T-cell (primary cell): ENCODE measurements around the gene ABCC11. TPM values are rescaled to one million over a fixed set of nuclear protein-coding genes. Genes with fewer than 3 reads are reported as not detected.
A peak's percentile ranks its signal among the peaks of the same experiment; 100 is the strongest.

Experiments used
- ATAC-seq, 4 experiments: fragments of 200-7000 bp in 3 of 4; fragments of 150-1000 bp in 1 of 4; cut with Tn5 transposase; replicated peaks in 1 of 4; 1 replicate in 3 of 4; 2 replicates in 1 of 4; pipeline ENCODE4 v1.10.0; 2021; ENCODE audit warnings: moderate library complexity in 3 of 4, mild to moderate bottlenecking in 2 of 4, moderate number of reproducible peaks in 1 of 4
- CTCF ChIA-PET, 2 donors: fragments of 300-600 bp; sonication (Branson Sonifier 250); formaldehyde crosslinking; loops; one replicate each; lab custom pipeline; 2022; ENCODE audit warnings: antibody characterized with exemption in 2 of 2; lab: Charles Lee
- POLR2A ChIA-PET, 2 donors: fragments of 300-600 bp; sonication (Branson Sonifier 250); formaldehyde crosslinking; loops; one replicate each; lab custom pipeline; 2022; ENCODE audit warnings: antibody characterized with exemption in 2 of 2; lab: Charles Lee
- DNase-seq, 35 experiments: peaks; one replicate each; pipeline versions ENCODE4 v3.0.0 to v3.0.0-alpha.2; 2013 to 2023
- H3K27ac ChIP-seq: one replicate; pipeline ENCODE4 v1.5.1; 2013; ENCODE audit warnings: low read length
- H3K27me3 ChIP-seq, 2 experiments: replicated peaks in 1 of 2; 1 replicate in 1 of 2; 2 replicates in 1 of 2; pipeline versions ENCODE4 v1.6.1 to v1.7.0; 2013; ENCODE audit warnings: low read length in 1 of 2, mixed read lengths in 1 of 2; ENCODE audit not compliant: control insufficient read depth in 2 of 2, insufficient read depth in 2 of 2; ENCODE audit errors: extremely low read depth in 1 of 2
- H3K36me3 ChIP-seq, 2 donors: 1 replicate in 1 of 2; 2 replicates in 1 of 2; pipeline versions ENCODE4 v1.6.1 to v1.7.0; 2013; ENCODE audit warnings: low read length in 1 of 2; ENCODE audit not compliant: control insufficient read depth in 2 of 2, insufficient read depth in 1 of 2; ENCODE audit errors: extremely low read depth in 1 of 2
- H3K4me1 ChIP-seq, 2 experiments: 1 replicate in 1 of 2; 2 replicates in 1 of 2; pipeline versions ENCODE4 v1.6.1 to v1.7.0; 2013; ENCODE audit warnings: low read length in 2 of 2, mixed read lengths in 1 of 2; ENCODE audit not compliant: insufficient read depth in 2 of 2, control insufficient read depth in 1 of 2; ENCODE audit errors: extremely low read depth in 1 of 2
- H3K4me3 ChIP-seq, 2 donors: 1 replicate in 1 of 2; 2 replicates in 1 of 2; pipeline versions ENCODE4 v1.5.1 to v1.7.0; 2013; ENCODE audit warnings: mild to moderate bottlenecking in 2 of 2, low read length in 1 of 2, moderate library complexity in 1 of 2; ENCODE audit not compliant: control insufficient read depth in 1 of 2; ENCODE audit errors: extremely low read depth in 1 of 2
- H3K9me3 ChIP-seq: 2 replicates; pipeline ENCODE4 v1.7.0; 2013
- H3K27ac Mint-ChIP-seq, 2 donors: one replicate each; pipeline ENCODE4 v1.8.0; 2020 to 2021; ENCODE audit warnings: mild to moderate bottlenecking in 2 of 2, mixed read lengths in 2 of 2
- H3K27me3 Mint-ChIP-seq, 2 donors: one replicate each; pipeline ENCODE4 v1.8.0; 2021 to 2022; ENCODE audit warnings: mixed read lengths in 2 of 2
- H3K36me3 Mint-ChIP-seq: one replicate; pipeline ENCODE4 v1.8.0; 2021; ENCODE audit warnings: mixed read lengths
- H3K4me1 Mint-ChIP-seq, 3 donors: one replicate each; pipeline ENCODE4 v1.8.0; 2020 to 2022; ENCODE audit warnings: mixed read lengths in 3 of 3, mild to moderate bottlenecking in 1 of 3
- H3K4me3 Mint-ChIP-seq, 3 donors: one replicate each; pipeline ENCODE4 v1.8.0; 2020 to 2022; ENCODE audit warnings: mild to moderate bottlenecking in 3 of 3, mixed read lengths in 3 of 3, moderate library complexity in 3 of 3
- H3K9me3 Mint-ChIP-seq, 3 donors: one replicate each; pipeline ENCODE4 v1.8.0; 2020 to 2022; ENCODE audit warnings: mixed read lengths in 3 of 3
- WGBS: methylation state at CpG from one replicate; pipeline ENCODE4 v1.1.5; 2013; ENCODE audit warnings: missing lambda C conversion rate; ENCODE audit not compliant: insufficient coverage; 5-methylcytosine and 5-hydroxymethylcytosine counted together
- total RNA-seq, 35 experiments: library from RNA in 6 of 35; stranded (reverse) in 6 of 35; fragments of 120-200 nt in 1 of 35; gene quantifications; one replicate each; pipeline versions ENCODE4 v1.2.1 to v1.2.4 and lab custom pipeline; 2013 to 2026

The ABCC11 gene
- total RNA-seq, 5 donors from 2014 or later (not counting 1 experiment from before 2014, with no cell fraction given) = 0.07 to 0.29 (median 0.25) TPM; not detected in 2

DNA sequence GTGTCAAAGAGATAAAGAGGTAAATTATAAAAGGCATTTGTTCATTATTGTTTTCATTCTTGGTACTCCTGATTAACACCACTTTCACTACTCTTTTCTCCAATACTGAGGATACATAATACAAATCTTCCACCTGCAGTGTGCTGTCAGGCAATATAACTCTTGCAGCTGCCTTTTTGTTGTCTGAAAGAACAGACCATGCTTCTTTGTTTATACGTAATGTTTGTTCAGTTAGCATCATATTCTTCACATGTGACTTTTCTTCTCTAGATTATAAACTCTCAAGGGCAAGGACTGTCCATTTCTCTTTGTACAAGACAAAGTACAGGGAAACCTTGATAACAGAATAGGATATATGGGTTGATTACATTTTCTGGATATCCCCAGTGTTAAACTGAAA, 14.2 kb upstream of the ABCC11 start:
- Mint-ChIP-seq H3K27ac (no peak overlapping the region), H3K27me3 (no peaks in the 10 kb centered on the region), H3K36me3 (peaks cover 63% of the 10 kb centered on the region), H3K4me1 (peaks cover 3 to 13% (median 8%) of the 10 kb centered on the region in 3 donors), H3K9me3 (peaks cover 0 to 4% (median 0%) of the 10 kb centered on the region in 3 donors), H3K4me3 (no peak overlapping the region)
- no peak overlapping the region for H3K27ac ChIP-seq
- H3K36me3 ChIP-seq = peaks cover 0 to 62% of the 10 kb centered on the region in 2 donors
- no peak overlapping the region for H3K4me3 ChIP-seq
- H3K9me3 ChIP-seq = no peaks in the 10 kb centered on the region
- DNase-seq (no peak), ATAC-seq (no peak)
- no peaks in the 10 kb centered on the region for H3K27me3 ChIP-seq
- no peaks in the 10 kb centered on the region for H3K4me1 ChIP-seq
- POLR2A ChIA-PET = no interaction called here
- CTCF ChIA-PET = interaction anchor here in 1 of 2 donors (0.6 kb wide), 1 partner anchor 92 kb away, joined by 6 read pairs; no protein-coding TSS in a partner anchor
- WGBS = no CpG with 5 or more reads among the region's 1 CpG

DNA sequence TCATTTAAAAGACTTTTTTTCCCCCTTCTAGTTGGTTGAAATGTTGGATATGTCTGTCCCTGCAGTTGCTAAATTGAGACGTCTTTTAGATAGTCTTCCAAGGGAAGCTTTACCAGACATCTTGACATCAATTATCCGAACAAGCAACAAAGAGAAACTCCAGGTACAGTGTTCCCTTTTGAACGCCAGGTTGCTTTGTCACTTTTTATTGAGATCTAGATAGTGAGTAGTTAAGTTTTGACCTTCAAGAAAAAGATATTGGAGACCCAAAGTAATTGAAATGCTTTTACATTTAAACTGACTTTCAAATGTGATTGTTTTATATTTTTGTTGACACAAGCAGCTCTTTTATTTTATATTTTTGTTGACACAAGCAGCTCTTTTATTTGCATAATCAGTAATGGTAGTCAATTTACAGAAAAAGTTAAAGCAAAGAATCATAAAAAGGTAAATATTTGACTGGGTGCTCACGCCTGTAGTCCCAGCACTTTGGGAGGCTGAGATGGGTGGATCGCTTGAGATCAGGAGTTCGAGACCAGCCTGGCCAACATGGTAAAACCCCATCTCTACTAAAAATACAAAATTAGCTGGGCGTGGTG, 9.3 kb upstream of the ABCC11 start:
- no peaks in the 10 kb centered on the region for H3K9me3 ChIP-seq
- WGBS = 100% methylated on average over 1 of the region's 7 CpGs
- no peaks in the 10 kb centered on the region for H3K4me1 ChIP-seq
- POLR2A ChIA-PET = interaction anchor here in 1 of 2 donors (0.6 kb wide), 1 partner anchor 74 kb away, joined by 3 read pairs; no protein-coding TSS in a partner anchor
- Mint-ChIP-seq H3K27ac (no peak overlapping the region), H3K27me3 (no peaks in the 10 kb centered on the region), H3K4me1 (peaks cover 11 to 12% (median 12%) of the 10 kb centered on the region in 3 donors), H3K36me3 (peaks cover 56% of the 10 kb centered on the region), H3K4me3 (no peak overlapping the region), H3K9me3 (no peaks in the 10 kb centered on the region)
- no peak for DNase-seq
- H3K27me3 ChIP-seq = no peaks in the 10 kb centered on the region
- CTCF ChIA-PET = interaction anchor here in 1 of 2 donors (0.6 kb wide), 2 partner anchors 362 to 1114 kb away, joined by 6 to 10 read pairs; no protein-coding TSS in a partner anchor
- ATAC-seq = no peak
- no peak overlapping the region for H3K4me3 ChIP-seq
- H3K27ac ChIP-seq = no peak overlapping the region
- H3K36me3 ChIP-seq = peaks cover 0 to 63% of the 10 kb centered on the region in 2 donors

DNA sequence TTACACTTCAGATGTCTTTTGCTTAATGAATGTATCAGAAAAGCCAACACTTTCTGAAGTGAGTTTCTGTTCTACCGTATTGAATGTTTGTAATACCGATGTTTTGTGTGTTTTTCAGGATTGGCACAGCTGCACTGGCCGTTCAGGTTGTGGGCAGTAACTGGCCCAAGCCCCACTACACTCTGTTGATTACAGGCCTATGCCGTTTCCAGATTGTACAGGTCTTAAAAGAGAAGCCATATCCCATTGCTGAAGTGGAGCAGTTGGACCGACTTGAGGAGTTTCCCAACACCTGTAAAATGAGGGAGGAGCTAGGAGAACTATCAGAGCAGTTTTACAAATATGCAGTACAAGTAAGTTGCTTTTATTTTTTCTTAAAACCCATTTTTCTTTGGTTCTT, 4.7 kb upstream of the ABCC11 start:
- Histone ChIP-seq H3K36me3 (peaks cover 0 to 29% of the 10 kb centered on the region in 2 donors), H3K27me3 (no peaks in the 10 kb centered on the region), H3K4me3 (no peak overlapping the region), H3K27ac (no peak overlapping the region), H3K9me3 (no peaks in the 10 kb centered on the region), H3K4me1 (peaks cover 7 to 9% of the 10 kb centered on the region in 2 experiments)
- Mint-ChIP-seq H3K4me3 (no peak overlapping the region), H3K9me3 (no peaks in the 10 kb centered on the region), H3K4me1 (peaks cover 27 to 46% (median 41%) of the 10 kb centered on the region in 3 donors), H3K27me3 (no peaks in the 10 kb centered on the region), H3K36me3 (peaks cover 34% of the 10 kb centered on the region), H3K27ac (no peak overlapping the region)
- ATAC-seq = no peak
- no peak for DNase-seq
- POLR2A ChIA-PET = interaction anchor here in 1 of 2 donors (0.6 kb wide), 2 partner anchors 262 to 406 kb away, joined by 3 to 4 read pairs; no protein-coding TSS in a partner anchor
- 100% methylated on average over 2 of the region's 5 CpGs for WGBS
- CTCF ChIA-PET = interaction anchor here in 1 of 2 donors (0.6 kb wide), 1 partner anchor 1253 kb away, joined by 3 read pairs; no protein-coding TSS in a partner anchor

DNA sequence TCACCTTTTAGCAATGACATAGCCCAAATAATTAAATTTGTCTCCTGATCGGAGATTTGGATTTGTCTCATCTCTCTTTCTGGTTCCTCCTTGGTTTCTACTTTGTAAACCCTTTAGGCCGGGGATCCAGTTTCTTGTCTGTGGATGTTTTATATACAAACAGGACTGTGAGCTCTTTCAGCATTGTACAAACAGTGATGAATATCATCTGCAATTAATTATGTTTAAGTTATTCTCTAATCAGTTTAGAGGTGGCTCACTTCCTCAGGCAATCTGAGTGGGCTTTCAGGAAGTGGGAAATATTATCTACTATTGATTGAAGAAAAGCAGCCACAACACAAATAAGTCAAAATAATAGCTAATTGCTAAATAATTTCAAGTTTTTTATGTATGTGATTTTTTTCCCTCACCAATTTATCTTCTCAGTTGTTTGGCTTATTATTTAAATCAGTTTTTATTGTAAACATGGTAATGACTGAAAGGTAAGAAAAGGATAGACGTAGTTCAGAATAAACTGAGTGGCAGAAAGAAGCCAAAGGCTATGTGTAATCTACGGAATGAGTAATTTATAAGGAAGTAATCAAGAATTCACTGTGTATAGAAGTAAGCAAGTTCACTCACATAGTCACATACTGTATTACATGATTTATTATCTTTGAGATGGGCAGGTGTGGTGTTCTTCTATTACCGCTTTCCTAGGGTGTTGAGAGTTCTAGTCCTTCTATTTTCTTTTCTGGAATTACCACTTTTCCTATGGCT, 3.4 kb upstream of the ABCC11 start:
- peaks cover 38 to 58% (median 55%) of the 10 kb centered on the region in 3 donors for H3K4me1 Mint-ChIP-seq
- no peaks in the 10 kb centered on the region for H3K9me3 ChIP-seq
- H3K27ac ChIP-seq = no peak overlapping the region
- WGBS = 83% methylated on average over 1 of the region's 5 CpGs
- peaks cover 9 to 20% of the 10 kb centered on the region in 2 experiments for H3K4me1 ChIP-seq
- POLR2A ChIA-PET = no interaction called here
- no peak for DNase-seq
- H3K36me3 Mint-ChIP-seq = peaks cover 25% of the 10 kb centered on the region
- no peak for ATAC-seq
- H3K9me3 Mint-ChIP-seq = no peaks in the 10 kb centered on the region
- CTCF ChIA-PET = interaction anchor here (0.5 to 0.9 kb wide), 2 partner anchors 1300 to 1572 kb away, joined by 7 to 8 read pairs; no protein-coding TSS in a partner anchor
- no peak overlapping the region for H3K4me3 ChIP-seq
- H3K4me3 Mint-ChIP-seq = no peak overlapping the region
- no peak overlapping the region for H3K27ac Mint-ChIP-seq
- H3K27me3 ChIP-seq = no peaks in the 10 kb centered on the region
- H3K27me3 Mint-ChIP-seq = no peaks in the 10 kb centered on the region
- H3K36me3 ChIP-seq = peaks cover 0 to 27% of the 10 kb centered on the region in 2 donors

DNA sequence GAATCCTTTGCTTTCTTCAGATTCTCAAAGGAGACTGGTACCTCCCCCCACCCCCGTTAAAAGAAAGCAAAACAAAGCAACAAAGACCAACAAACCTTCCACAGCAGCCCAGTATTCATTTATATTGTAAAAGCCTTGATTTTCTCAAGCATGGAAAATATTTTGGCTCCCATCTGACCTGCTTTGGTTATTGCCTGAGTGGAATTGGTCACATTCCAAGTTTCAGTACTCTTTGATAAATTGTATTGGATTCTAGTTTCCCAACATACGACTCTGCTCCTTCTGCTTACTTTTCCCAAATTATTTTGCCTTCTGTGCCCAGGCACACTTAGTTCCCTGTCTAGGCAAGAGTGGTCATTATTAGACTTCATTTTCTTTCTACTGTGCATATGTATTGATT, 1.3 kb downstream of the ABCC11 start:
- H3K9me3 ChIP-seq = no peaks in the 10 kb centered on the region
- peaks cover 25 to 29% of the 10 kb centered on the region in 2 experiments for H3K4me1 ChIP-seq
- ChIA-PET POLR2A (no interaction called here), CTCF (interaction anchor here in 1 of 2 donors (0.5 kb wide), 1 partner anchor 108 kb away, joined by 9 read pairs; no protein-coding TSS in a partner anchor)
- peak overlapping the region; percentile 38 to 95 (median 92) for H3K4me3 Mint-ChIP-seq
- ATAC-seq = no peak
- no CpG with 5 or more reads among the region's 2 CpGs for WGBS
- H3K9me3 Mint-ChIP-seq = no peaks in the 10 kb centered on the region
- no peaks in the 10 kb centered on the region for H3K36me3 Mint-ChIP-seq
- H3K27ac ChIP-seq = no peak overlapping the region
- H3K27me3 Mint-ChIP-seq = no peaks in the 10 kb centered on the region
- peaks cover 40 to 60% (median 59%) of the 10 kb centered on the region in 3 donors for H3K4me1 Mint-ChIP-seq
- no peak overlapping the region for H3K27ac Mint-ChIP-seq
- H3K4me3 ChIP-seq = no peak overlapping the region
- no peaks in the 10 kb centered on the region for H3K27me3 ChIP-seq
- H3K36me3 ChIP-seq = no peaks in the 10 kb centered on the region
- no peak for DNase-seq

DNA sequence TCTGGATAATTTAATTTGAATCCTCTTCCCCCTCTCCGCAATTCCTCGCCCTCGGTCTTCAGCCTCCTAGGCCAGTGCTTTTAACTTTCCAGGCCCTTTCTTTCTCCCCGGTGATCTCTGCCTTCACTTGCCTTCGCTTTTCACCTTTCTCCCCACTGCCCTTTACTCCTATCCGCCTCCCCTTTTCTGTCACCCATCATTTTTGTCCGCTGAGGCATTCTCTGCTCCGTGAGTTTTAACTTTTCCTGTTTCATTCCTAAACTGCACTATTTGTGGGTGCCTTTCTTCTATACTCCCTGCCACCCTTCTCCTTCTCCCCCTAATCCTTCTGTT, 2.5 kb downstream of the ABCC11 start:
- Histone ChIP-seq H3K4me1 (peaks cover 25 to 29% of the 10 kb centered on the region in 2 experiments), H3K36me3 (no peaks in the 10 kb centered on the region), H3K4me3 (peak overlapping the region; percentile 77 to 94), H3K27me3 (no peaks in the 10 kb centered on the region), H3K27ac (peak overlapping the region; percentile 80), H3K9me3 (no peaks in the 10 kb centered on the region)
- DNase-seq (no peak), ATAC-seq (no peak)
- Mint-ChIP-seq H3K4me3 (peak overlapping the region; percentile 92 to 95 (median 94)), H3K9me3 (peaks cover 0 to 4% (median 3%) of the 10 kb centered on the region in 3 donors), H3K36me3 (no peaks in the 10 kb centered on the region), H3K4me1 (peaks cover 30 to 51% (median 50%) of the 10 kb centered on the region in 3 donors), H3K27ac (peak overlapping the region; percentile 82 to 92), H3K27me3 (no peaks in the 10 kb centered on the region)
- ChIA-PET POLR2A (no interaction called here), CTCF (interaction anchor here in 1 of 2 donors (0.7 kb wide), 1 partner anchor 33 kb away, joined by 3 read pairs; no protein-coding TSS in a partner anchor)
- WGBS = 7% methylated on average over 8 of the region's 8 CpGs
